Measurements from ENCODE around the gene TENM4. TPM values are rescaled to one million over a fixed set of nuclear protein-coding genes. Genes with fewer than 3 reads are reported as not detected.

The TENM4 gene
- polyA plus RNA-seq, 1 of the 3 experiments (the other 2 are of a cell fraction): 16.7 TPM

DNA sequence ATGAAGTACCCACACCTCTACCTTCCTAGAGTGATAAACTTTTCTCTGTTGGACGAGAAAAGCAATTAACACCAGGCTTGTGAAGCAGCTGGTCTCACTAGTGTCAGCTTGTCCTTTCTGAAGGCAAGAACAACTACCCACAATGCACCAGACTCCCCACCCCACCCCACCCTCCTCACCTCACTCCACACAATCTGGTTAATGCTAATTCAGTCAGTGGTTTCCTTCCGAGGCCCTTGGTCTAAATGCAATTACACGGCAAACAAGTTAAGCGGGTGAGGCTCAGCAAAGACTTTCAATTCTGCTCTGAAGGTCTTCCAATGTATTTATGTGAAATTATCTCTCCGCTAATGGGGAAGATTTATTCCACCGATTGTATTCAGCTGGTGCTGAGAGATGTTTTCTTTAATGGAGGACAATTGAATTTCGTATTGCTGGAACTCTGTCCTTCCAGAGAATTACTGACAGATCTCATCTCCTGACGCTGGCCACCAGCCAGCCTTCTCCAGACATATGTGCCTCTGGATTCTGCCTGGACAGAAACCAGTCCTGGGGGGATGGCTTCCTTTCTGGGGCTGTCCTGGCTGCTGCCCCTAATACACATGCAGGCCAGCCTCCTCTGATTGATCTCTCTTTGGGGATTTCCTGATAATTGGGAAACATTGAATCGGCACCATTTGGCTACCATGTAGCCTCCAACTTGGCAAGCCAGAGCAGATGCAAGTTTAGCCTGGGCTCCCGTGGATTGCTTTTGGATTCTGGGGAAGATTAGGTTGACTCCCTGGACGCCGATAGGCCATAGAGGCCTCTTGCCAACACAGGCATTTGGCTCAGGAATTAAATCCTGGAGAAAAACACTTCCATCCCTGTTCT, 700.4 kb downstream of the TENM4 start:
- 45% methylated on average over 12 of the region's 12 CpGs for WGBS (ENCODE audit: low lambda C conversion rate)
- peak; percentile 81 for DNase-seq
- H3K27me3 ChIP-seq (ENCODE audit: insufficient read depth): no peaks in the 10 kb centered on the region
- no peak overlapping the region for H3K4me3 ChIP-seq (ENCODE audit: low read depth in 2 of 2, low read length in 1 of 2)
- no peaks in the 10 kb centered on the region for H3K9me3 ChIP-seq
- POLR2A ChIA-PET: interaction anchor here (0.7 to 1.0 kb wide), 2 partner anchors 9 to 242 kb away, joined by 3 to 6 read pairs; no protein-coding TSS in a partner anchor
- H4K20me1 ChIP-seq (ENCODE audit: insufficient read depth): no peaks in the 10 kb centered on the region
- H3K36me3 ChIP-seq (replicated peaks in 1 of 2; ENCODE audit: control insufficient read depth in 1 of 2, insufficient read depth in 2 of 2, low read length in 1 of 2): peaks cover 11 to 17% of the 10 kb centered on the region in 2 experiments
- H2AFZ ChIP-seq (ENCODE audit: low read depth): no peak overlapping the region
- no peaks in the 10 kb centered on the region for H3K9me2 ChIP-seq
- H3K9ac ChIP-seq: no peak overlapping the region
- no peak overlapping the region for H3K4me2 ChIP-seq
- H3K4me1 ChIP-seq (ENCODE audit: control insufficient read depth in 1 of 2, insufficient read depth in 2 of 2, low read depth in 1 of 2, low read length in 1 of 2): peaks cover 0 to 57% of the 10 kb centered on the region in 2 experiments; a peak in 2 of 4 replicates
- H3K79me2 ChIP-seq (ENCODE audit: insufficient read depth): no peaks in the 10 kb centered on the region
- H3K27ac ChIP-seq (ENCODE audit: low read depth in 2 of 2, low read length in 1 of 2): peak overlapping the region in 1 of 2 experiments; percentile 100; a peak in 2 of 4 replicates
- CTCF ChIA-PET: interaction anchor here (1.3 to 2.7 kb wide), 4 partner anchors 25 to 95 kb away, joined by 3 to 14 read pairs (median 4); no protein-coding TSS in a partner anchor
- H3F3A ChIP-seq (replicated peaks; ENCODE audit: insufficient read depth): no peaks in the 10 kb centered on the region
- TF ChIP-seq, protein P1, sequence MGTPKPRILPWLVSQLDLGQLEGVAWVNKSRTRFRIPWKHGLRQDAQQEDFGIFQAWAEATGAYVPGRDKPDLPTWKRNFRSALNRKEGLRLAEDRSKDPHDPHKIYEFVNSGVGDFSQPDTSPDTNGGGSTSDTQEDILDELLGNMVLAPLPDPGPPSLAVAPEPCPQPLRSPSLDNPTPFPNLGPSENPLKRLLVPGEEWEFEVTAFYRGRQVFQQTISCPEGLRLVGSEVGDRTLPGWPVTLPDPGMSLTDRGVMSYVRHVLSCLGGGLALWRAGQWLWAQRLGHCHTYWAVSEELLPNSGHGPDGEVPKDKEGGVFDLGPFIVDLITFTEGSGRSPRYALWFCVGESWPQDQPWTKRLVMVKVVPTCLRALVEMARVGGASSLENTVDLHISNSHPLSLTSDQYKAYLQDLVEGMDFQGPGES (IDR thresholded peaks at IDR 0.05; ENCODE audit: low read depth, low read length): no peak
- TF ChIP-seq EP300 (IDR thresholded peaks at IDR 0.05; ENCODE audit: borderline replicate concordance in 1 of 2, low read depth in 1 of 2, low read length in 1 of 2) (peak; percentile 43 to 97; a peak in 3 of 4 replicates), GATA2 (CRISPR knock-in tag; IDR thresholded peaks at IDR 0.05) (peak; percentile 87), FOSL2 (IDR thresholded peaks at IDR 0.05; ENCODE audit: borderline replicate concordance, low read depth) (no peak), TAF1 (IDR thresholded peaks at IDR 0.05; ENCODE audit: borderline replicate concordance, low read depth, low read length) (no peak), RCOR1 (IDR thresholded peaks at IDR 0.05; ENCODE audit: low read length) (peak; percentile 96), SIN3A (IDR thresholded peaks at IDR 0.05; ENCODE audit: borderline replicate concordance, low read depth, low read length) (no peak), NRF1 (IDR thresholded peaks at IDR 0.05; ENCODE audit: low read depth, low read length) (no peak), EZH2phosphoT487 (IDR thresholded peaks at IDR 0.05; ENCODE audit: borderline replicate concordance, low read depth) (no peak), FOXJ3 (CRISPR knock-in tag; IDR thresholded peaks at IDR 0.05) (peak; percentile 85), JUND (IDR thresholded peaks at IDR 0.05) (no peak), CHD2 (IDR thresholded peaks at IDR 0.05; ENCODE audit: low read length, partially characterized antibody) (peak; percentile 72), RFX5 (IDR thresholded peaks at IDR 0.05; ENCODE audit: low read length) (no peak), MEF2A (IDR thresholded peaks at IDR 0.05; ENCODE audit: borderline replicate concordance, low read depth) (no peak), FOXM1 (IDR thresholded peaks at IDR 0.05; ENCODE audit: low read depth) (no peak), YY1 (IDR thresholded peaks at IDR 0.05; ENCODE audit: low read depth) (no peak), SMC3 (IDR thresholded peaks at IDR 0.05; ENCODE audit: low read depth, low read length) (0 out of 2 replicates have a peak, but pooled peaks have one; percentile 1), RAD21 (IDR thresholded peaks at IDR 0.05; ENCODE audit: low read length) (peak; percentile 29)
- TF ChIP-seq, protein P2, sequence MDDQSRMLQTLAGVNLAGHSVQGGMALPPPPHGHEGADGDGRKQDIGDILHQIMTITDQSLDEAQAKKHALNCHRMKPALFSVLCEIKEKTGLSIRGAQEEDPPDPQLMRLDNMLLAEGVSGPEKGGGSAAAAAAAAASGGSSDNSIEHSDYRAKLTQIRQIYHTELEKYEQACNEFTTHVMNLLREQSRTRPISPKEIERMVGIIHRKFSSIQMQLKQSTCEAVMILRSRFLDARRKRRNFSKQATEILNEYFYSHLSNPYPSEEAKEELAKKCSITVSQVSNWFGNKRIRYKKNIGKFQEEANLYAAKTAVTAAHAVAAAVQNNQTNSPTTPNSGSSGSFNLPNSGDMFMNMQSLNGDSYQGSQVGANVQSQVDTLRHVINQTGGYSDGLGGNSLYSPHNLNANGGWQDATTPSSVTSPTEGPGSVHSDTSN (IDR thresholded peaks at IDR 0.05): 0 out of 2 replicates have a peak, but pooled peaks have one; percentile 11
- TF ChIP-seq, protein P3, sequence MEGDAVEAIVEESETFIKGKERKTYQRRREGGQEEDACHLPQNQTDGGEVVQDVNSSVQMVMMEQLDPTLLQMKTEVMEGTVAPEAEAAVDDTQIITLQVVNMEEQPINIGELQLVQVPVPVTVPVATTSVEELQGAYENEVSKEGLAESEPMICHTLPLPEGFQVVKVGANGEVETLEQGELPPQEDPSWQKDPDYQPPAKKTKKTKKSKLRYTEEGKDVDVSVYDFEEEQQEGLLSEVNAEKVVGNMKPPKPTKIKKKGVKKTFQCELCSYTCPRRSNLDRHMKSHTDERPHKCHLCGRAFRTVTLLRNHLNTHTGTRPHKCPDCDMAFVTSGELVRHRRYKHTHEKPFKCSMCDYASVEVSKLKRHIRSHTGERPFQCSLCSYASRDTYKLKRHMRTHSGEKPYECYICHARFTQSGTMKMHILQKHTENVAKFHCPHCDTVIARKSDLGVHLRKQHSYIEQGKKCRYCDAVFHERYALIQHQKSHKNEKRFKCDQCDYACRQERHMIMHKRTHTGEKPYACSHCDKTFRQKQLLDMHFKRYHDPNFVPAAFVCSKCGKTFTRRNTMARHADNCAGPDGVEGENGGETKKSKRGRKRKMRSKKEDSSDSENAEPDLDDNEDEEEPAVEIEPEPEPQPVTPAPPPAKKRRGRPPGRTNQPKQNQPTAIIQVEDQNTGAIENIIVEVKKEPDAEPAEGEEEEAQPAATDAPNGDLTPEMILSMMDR (IDR thresholded peaks at IDR 0.05): no peak
- TF ChIP-seq, protein P4, sequence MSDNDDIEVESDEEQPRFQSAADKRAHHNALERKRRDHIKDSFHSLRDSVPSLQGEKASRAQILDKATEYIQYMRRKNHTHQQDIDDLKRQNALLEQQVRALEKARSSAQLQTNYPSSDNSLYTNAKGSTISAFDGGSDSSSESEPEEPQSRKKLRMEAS (IDR thresholded peaks at IDR 0.05; ENCODE audit: low read depth): no peak
- TF ChIP-seq, protein P5, sequence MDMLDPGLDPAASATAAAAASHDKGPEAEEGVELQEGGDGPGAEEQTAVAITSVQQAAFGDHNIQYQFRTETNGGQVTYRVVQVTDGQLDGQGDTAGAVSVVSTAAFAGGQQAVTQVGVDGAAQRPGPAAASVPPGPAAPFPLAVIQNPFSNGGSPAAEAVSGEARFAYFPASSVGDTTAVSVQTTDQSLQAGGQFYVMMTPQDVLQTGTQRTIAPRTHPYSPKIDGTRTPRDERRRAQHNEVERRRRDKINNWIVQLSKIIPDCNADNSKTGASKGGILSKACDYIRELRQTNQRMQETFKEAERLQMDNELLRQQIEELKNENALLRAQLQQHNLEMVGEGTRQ (IDR thresholded peaks at IDR 0.05; ENCODE audit: borderline replicate concordance, low read depth, low read length): no peak
- TF ChIP-seq, protein P6, sequence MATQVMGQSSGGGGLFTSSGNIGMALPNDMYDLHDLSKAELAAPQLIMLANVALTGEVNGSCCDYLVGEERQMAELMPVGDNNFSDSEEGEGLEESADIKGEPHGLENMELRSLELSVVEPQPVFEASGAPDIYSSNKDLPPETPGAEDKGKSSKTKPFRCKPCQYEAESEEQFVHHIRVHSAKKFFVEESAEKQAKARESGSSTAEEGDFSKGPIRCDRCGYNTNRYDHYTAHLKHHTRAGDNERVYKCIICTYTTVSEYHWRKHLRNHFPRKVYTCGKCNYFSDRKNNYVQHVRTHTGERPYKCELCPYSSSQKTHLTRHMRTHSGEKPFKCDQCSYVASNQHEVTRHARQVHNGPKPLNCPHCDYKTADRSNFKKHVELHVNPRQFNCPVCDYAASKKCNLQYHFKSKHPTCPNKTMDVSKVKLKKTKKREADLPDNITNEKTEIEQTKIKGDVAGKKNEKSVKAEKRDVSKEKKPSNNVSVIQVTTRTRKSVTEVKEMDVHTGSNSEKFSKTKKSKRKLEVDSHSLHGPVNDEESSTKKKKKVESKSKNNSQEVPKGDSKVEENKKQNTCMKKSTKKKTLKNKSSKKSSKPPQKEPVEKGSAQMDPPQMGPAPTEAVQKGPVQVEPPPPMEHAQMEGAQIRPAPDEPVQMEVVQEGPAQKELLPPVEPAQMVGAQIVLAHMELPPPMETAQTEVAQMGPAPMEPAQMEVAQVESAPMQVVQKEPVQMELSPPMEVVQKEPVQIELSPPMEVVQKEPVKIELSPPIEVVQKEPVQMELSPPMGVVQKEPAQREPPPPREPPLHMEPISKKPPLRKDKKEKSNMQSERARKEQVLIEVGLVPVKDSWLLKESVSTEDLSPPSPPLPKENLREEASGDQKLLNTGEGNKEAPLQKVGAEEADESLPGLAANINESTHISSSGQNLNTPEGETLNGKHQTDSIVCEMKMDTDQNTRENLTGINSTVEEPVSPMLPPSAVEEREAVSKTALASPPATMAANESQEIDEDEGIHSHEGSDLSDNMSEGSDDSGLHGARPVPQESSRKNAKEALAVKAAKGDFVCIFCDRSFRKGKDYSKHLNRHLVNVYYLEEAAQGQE (IDR thresholded peaks at IDR 0.05; ENCODE audit: low read depth, low read length): no peak

Data from SK-N-SH (cell line).